GM19467 (cell line): ENCODE measurements around the gene MGLL.

Source experiments
- ATAC-seq: cut with Tn5 transposase; IDR thresholded peaks from one replicate; pipeline ENCODE4 v1.9.1; 2021; ENCODE audit warnings: mild to moderate bottlenecking, moderate library complexity; ENCODE audit not compliant: unreplicated experiment

The MGLL gene

GRCh38 chr3:127775398-127776109, 46.8 kb downstream of the MGLL start:
- no peak for ATAC-seq

- no peak for ATAC-seq
These were observed 47.7 kb downstream of the MGLL start for GRCh38 chr3:127774647-127775046.

- no peak for ATAC-seq
These were observed 48.4 kb downstream of the MGLL start for GRCh38 chr3:127773752-127774395.

GRCh38 chr3:127772827-127773751, 49.2 kb downstream of the MGLL start:
- ATAC-seq, result no peak

- ATAC-seq, result no peak
These were observed 50.0 kb downstream of the MGLL start for GRCh38 chr3:127772273-127772672.

GRCh38 chr3:127771746-127772145, 50.6 kb downstream of the MGLL start:
- ATAC-seq, result no peak

GRCh38 chr3:127770671-127771355, 51.5 kb downstream of the MGLL start:
- ATAC-seq, result no peak

- no peak for ATAC-seq
These were observed 52.8 kb downstream of the MGLL start for GRCh38 chr3:127769284-127770081.

- no peak for ATAC-seq
These were observed 53.8 kb downstream of the MGLL start for GRCh38 chr3:127768346-127769008.

GRCh38 chr3:127767126-127767525, 55.2 kb downstream of the MGLL start:
- no peak for ATAC-seq

GRCh38 chr3:127765735-127766134, 56.6 kb downstream of the MGLL start:
- no peak for ATAC-seq

- no peak for ATAC-seq
These were observed 57.4 kb downstream of the MGLL start for GRCh38 chr3:127764841-127765362.

- no peak for ATAC-seq
These were observed 58.0 kb downstream of the MGLL start for GRCh38 chr3:127764301-127764700.

- no peak for ATAC-seq
These were observed 58.5 kb downstream of the MGLL start for GRCh38 chr3:127763816-127764215.

GRCh38 chr3:127763337-127763736, 59.0 kb downstream of the MGLL start:
- ATAC-seq, result no peak

GRCh38 chr3:127762787-127763105, 59.6 kb downstream of the MGLL start:
- no peak for ATAC-seq

- ATAC-seq, result peak; percentile 52
These were observed 60.1 kb downstream of the MGLL start for GRCh38 chr3:127762077-127762786.

- ATAC-seq, result no peak
These were observed 60.9 kb downstream of the MGLL start for GRCh38 chr3:127761441-127761801.
